Neural progenitor cell (in vitro differentiated cells): Measurements from ENCODE around the gene ERC1. TPM values are rescaled to one million over a fixed set of nuclear protein-coding genes. Genes with fewer than 3 reads are reported as not detected.
"Not testable (repeated sequence)": the region's sequence is repeated elsewhere in the genome, so short reads cannot be mapped to it uniquely, and the experiment has no call there.

ENCODE experiments used
- DNase-seq: peaks from one replicate; pipeline ENCODE4 v3.0.0-alpha.2; 2016; ENCODE audit warnings: low spot score
- H2AFZ ChIP-seq: fragments of 200-600 bp; sonication (generic); replicated peaks from 2 replicates; pipeline ENCODE4 v1.6.1; 2016; ENCODE audit warnings: antibody characterized with exemption
- H3F3A ChIP-seq: fragments of 200-600 bp; sonication (generic); 2 replicates; pipeline ENCODE4 v1.6.1; 2016; ENCODE audit warnings: antibody characterized with exemption, low read depth
- H3K27ac ChIP-seq: fragments of 200-600 bp; sonication (generic); 2 replicates; pipeline ENCODE4 v1.5.1; 2016; ENCODE audit warnings: mild to moderate bottlenecking
- H3K27me3 ChIP-seq: fragments of 200-600 bp; sonication (generic); 2 replicates; pipeline ENCODE4 v1.6.1; 2016; ENCODE audit warnings: mild to moderate bottlenecking, moderate library complexity
- H3K36me3 ChIP-seq: fragments of 200-600 bp; sonication (generic); 2 replicates; pipeline ENCODE4 v1.5.1; 2016
- H3K4me1 ChIP-seq: fragments of 200-600 bp; sonication (generic); 2 replicates; pipeline ENCODE4 v1.6.1; 2016; ENCODE audit warnings: mixed run types
- H3K4me2 ChIP-seq: fragments of 200-600 bp; sonication (generic); 2 replicates; pipeline ENCODE4 v1.6.1; 2016
- H3K4me3 ChIP-seq: fragments of 200-600 bp; sonication (generic); 2 replicates; pipeline ENCODE4 v1.5.1; 2016
- H3K79me2 ChIP-seq: fragments of 200-600 bp; sonication (generic); 2 replicates; pipeline ENCODE4 v1.6.1; 2016; ENCODE audit warnings: low read depth
- H3K9ac ChIP-seq: fragments of 200-600 bp; sonication (generic); 2 replicates; pipeline ENCODE4 v1.6.1; 2016
- H3K9me3 ChIP-seq: fragments of 200-600 bp; sonication (generic); 2 replicates; pipeline ENCODE4 v1.5.1; 2016; ENCODE audit warnings: low read depth
- H4K20me1 ChIP-seq: fragments of 200-600 bp; sonication (generic); 2 replicates; pipeline ENCODE4 v1.6.1; 2016; ENCODE audit warnings: low read depth
- H3K27ac Mint-ChIP-seq: 3 replicates; pipeline ENCODE4 v1.8.0; 2021; ENCODE audit warnings: mixed read lengths
- H3K27me3 Mint-ChIP-seq: 2 replicates; pipeline ENCODE4 v1.8.0; 2022; ENCODE audit warnings: low read depth, mild to moderate bottlenecking, inconsistent platforms, moderate library complexity, mixed read lengths; ENCODE audit not compliant: insufficient read depth
- H3K36me3 Mint-ChIP-seq: 3 replicates; pipeline ENCODE4 v1.8.0; 2021; ENCODE audit warnings: mixed read lengths
- H3K4me1 Mint-ChIP-seq: 3 replicates; pipeline ENCODE4 v1.8.0; 2021; ENCODE audit warnings: mixed read lengths
- H3K4me3 Mint-ChIP-seq: 3 replicates; pipeline ENCODE4 v1.8.0; 2021; ENCODE audit warnings: mild to moderate bottlenecking, moderate library complexity, mixed read lengths
- H3K9me3 Mint-ChIP-seq: 3 replicates; pipeline ENCODE4 v1.8.0; 2020; ENCODE audit warnings: mixed read lengths
- CTCF ChIP-seq: fragments of 200-600 bp; sonication (generic); IDR thresholded peaks from 2 replicates; pipeline ENCODE4 v1.5.1; 2017; ENCODE audit warnings: antibody characterized with exemption, mild to moderate bottlenecking
- EZH2 ChIP-seq: fragments of 200-600 bp; sonication (generic); IDR thresholded peaks from 2 replicates; pipeline ENCODE4 v1.6.1; 2017; ENCODE audit warnings: antibody characterized with exemption, mild to moderate bottlenecking, moderate library complexity
- EZH2phosphoT487 ChIP-seq: fragments of 200-600 bp; sonication (generic); IDR thresholded peaks from 2 replicates; pipeline ENCODE4 v1.6.1; 2017; ENCODE audit warnings: antibody characterized with exemption
- total RNA-seq: library from RNA; depleted of rRNA; stranded (reverse); fragments of >200 nt; gene quantifications from 2 replicates; pipeline ENCODE4 v1.2.3, GENCODE V29; 2015; ENCODE audit warnings: low replicate concordance

ERC1 gene
- total RNA-seq, 1 donor from 2014 or later: 27.5 TPM

- peaks cover 5% of the 10 kb centered on the region for H3K27me3 Mint-ChIP-seq
- TF ChIP-seq EZH2phosphoT487: no peak
- no peak for TF ChIP-seq CTCF
- no peak for TF ChIP-seq EZH2
These were observed 206.4 kb downstream of the ERC1 start for GRCh38 chr12:1197264-1198018.

GRCh38 chr12:1198854-1199253, 207.8 kb downstream of the ERC1 start:
- not testable (repeated sequence) for H3K79me2 ChIP-seq, H4K20me1 ChIP-seq, DNase-seq, H3K27me3 Mint-ChIP-seq, H3K27me3 ChIP-seq, H3K4me2 ChIP-seq, H3K27ac ChIP-seq, H3K4me1 ChIP-seq, H3K4me1 Mint-ChIP-seq, H2AFZ ChIP-seq, H3K4me3 Mint-ChIP-seq, H3K4me3 ChIP-seq, H3K36me3 ChIP-seq, H3F3A ChIP-seq, H3K9ac ChIP-seq, H3K27ac Mint-ChIP-seq, H3K9me3 ChIP-seq
- peaks cover 38% of the 10 kb centered on the region for H3K36me3 Mint-ChIP-seq
- peaks cover 23% of the 10 kb centered on the region for H3K9me3 Mint-ChIP-seq

More at GRCh38 chr12:1197264-1198018, 206.4 kb downstream of the ERC1 start:
- H3K79me2 ChIP-seq: no peaks in the 10 kb centered on the region
- H3K27ac ChIP-seq: no peak overlapping the region
- H2AFZ ChIP-seq: no peak overlapping the region
- Mint-ChIP-seq H3K9me3 (peaks cover 23% of the 10 kb centered on the region), H3K27ac (no peak overlapping the region), H3K4me1 (no peaks in the 10 kb centered on the region), H3K36me3 (peaks cover 38% of the 10 kb centered on the region), H3K4me3 (no peak overlapping the region)
- H3K27me3 ChIP-seq: no peaks in the 10 kb centered on the region
- no peak overlapping the region for H3K4me2 ChIP-seq
- H3F3A ChIP-seq: no peaks in the 10 kb centered on the region
- H3K4me3 ChIP-seq: no peak overlapping the region
- H3K9ac ChIP-seq: no peak overlapping the region
- peaks cover under 1% of the 10 kb centered on the region for H3K4me1 ChIP-seq
- H3K9me3 ChIP-seq: no peaks in the 10 kb centered on the region
- peaks cover 4% of the 10 kb centered on the region for H3K36me3 ChIP-seq
- H4K20me1 ChIP-seq: no peaks in the 10 kb centered on the region
- DNase-seq: no peak

GRCh38 chr12:1199700-1200099, 208.7 kb downstream of the ERC1 start:
- no peak overlapping the region for H3K27ac ChIP-seq
- H3K4me3 ChIP-seq: no peak overlapping the region
- H3K4me1 Mint-ChIP-seq: no peaks in the 10 kb centered on the region
- H3K9me3 ChIP-seq: no peaks in the 10 kb centered on the region
- peaks cover 2% of the 10 kb centered on the region for H3K27me3 Mint-ChIP-seq
- no peak for DNase-seq
- peaks cover 34% of the 10 kb centered on the region for H3K36me3 Mint-ChIP-seq
- H3F3A ChIP-seq: no peaks in the 10 kb centered on the region
- H4K20me1 ChIP-seq: no peaks in the 10 kb centered on the region
- no peak overlapping the region for H2AFZ ChIP-seq
- H3K4me2 ChIP-seq: no peak overlapping the region
- TF ChIP-seq EZH2 (no peak), EZH2phosphoT487 (no peak)
- H3K27me3 ChIP-seq: no peaks in the 10 kb centered on the region
- H3K9ac ChIP-seq: no peak overlapping the region
- peaks cover 4% of the 10 kb centered on the region for H3K36me3 ChIP-seq
- H3K4me1 ChIP-seq: peaks cover 12% of the 10 kb centered on the region
- H3K4me3 Mint-ChIP-seq: no peak overlapping the region
- H3K9me3 Mint-ChIP-seq: peaks cover 23% of the 10 kb centered on the region
- no peaks in the 10 kb centered on the region for H3K79me2 ChIP-seq
- H3K27ac Mint-ChIP-seq: no peak overlapping the region

- H3K4me1 Mint-ChIP-seq: no peaks in the 10 kb centered on the region
- no peak for DNase-seq
- H3F3A ChIP-seq: no peaks in the 10 kb centered on the region
- no peak overlapping the region for H3K4me3 ChIP-seq
- no peaks in the 10 kb centered on the region for H3K79me2 ChIP-seq
- no peaks in the 10 kb centered on the region for H3K27me3 ChIP-seq
- no peak overlapping the region for H3K4me3 Mint-ChIP-seq
- H3K4me2 ChIP-seq: no peak overlapping the region
- peaks cover 15% of the 10 kb centered on the region for H3K4me1 ChIP-seq
- H3K9me3 Mint-ChIP-seq: peaks cover 19% of the 10 kb centered on the region
- no peaks in the 10 kb centered on the region for H4K20me1 ChIP-seq
- H3K36me3 ChIP-seq: no peaks in the 10 kb centered on the region
- peaks cover 2% of the 10 kb centered on the region for H3K27me3 Mint-ChIP-seq
- no peak overlapping the region for H3K27ac Mint-ChIP-seq
- no peak overlapping the region for H3K9ac ChIP-seq
- H3K9me3 ChIP-seq: no peaks in the 10 kb centered on the region
- no peak overlapping the region for H3K27ac ChIP-seq
- peaks cover 21% of the 10 kb centered on the region for H3K36me3 Mint-ChIP-seq
- H2AFZ ChIP-seq: no peak overlapping the region
- TF ChIP-seq EZH2phosphoT487 (no peak), EZH2 (no peak), CTCF (no peak)
These were observed 210.0 kb downstream of the ERC1 start for GRCh38 chr12:1201030-1201429.
